Activated gamma-delta T cell treated with Interleukin-2 at 50 U/mL for 16 hours (primary cell): ENCODE results near the gene RAB32.

Experiments used
- DNase-seq: peaks from one replicate; pipeline ENCODE4 v3.0.0-alpha.2; 2020

The RAB32 gene

DNA sequence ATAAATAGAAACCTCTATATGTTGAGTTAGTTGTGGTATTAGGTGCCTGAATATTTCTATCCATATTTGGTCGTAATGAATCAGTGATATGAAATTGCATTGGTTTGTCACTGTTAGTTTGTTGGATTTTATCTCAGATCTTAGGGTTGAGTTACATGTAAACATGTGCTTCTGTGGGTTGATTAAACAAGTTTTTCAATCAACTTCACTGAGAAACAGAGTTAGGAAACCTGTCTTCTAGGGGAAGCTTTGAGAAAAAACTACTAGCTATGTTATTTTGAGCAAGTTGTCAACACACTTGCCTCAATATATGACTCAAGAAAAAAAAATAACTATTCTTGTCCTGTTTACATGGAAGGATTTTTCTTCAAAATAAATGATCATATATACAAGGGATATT is 40.3 kb downstream of the RAB32 start:
- DNase-seq: no peak

- no peak for DNase-seq
These were observed 43.8 kb downstream of the RAB32 start for GRCh38 chr6:146587459-146587858.

GRCh38 chr6:146590492-146590891 is 46.9 kb downstream of the RAB32 start:
- no peak for DNase-seq

GRCh38 chr6:146592451-146592850 is 48.8 kb downstream of the RAB32 start:
- no peak for DNase-seq

- DNase-seq: no peak
These were observed 50.4 kb downstream of the RAB32 start for GRCh38 chr6:146593986-146594385.

DNA sequence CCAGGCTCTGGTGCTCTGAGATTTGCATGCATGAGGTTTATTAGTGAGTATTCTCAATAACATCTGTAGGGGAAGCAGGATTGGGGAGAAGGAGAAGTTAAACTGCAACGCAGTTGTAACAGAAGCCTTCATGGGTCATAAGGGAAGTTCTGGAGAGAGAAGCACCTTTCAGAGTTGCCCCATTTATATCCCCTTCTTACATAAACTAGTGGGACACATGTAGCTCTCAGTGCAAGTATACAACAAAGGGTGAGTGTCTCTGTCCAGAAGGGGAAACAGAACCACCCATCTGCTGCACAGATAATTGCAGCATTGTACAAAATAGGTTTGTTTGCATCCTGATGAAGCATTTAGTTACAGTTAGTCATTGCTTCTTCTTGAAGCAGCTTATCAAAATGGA is 50.9 kb downstream of the RAB32 start:
- DNase-seq: no peak

- no peak for DNase-seq
These were observed 52.5 kb downstream of the RAB32 start for GRCh38 chr6:146595972-146596731.

GRCh38 chr6:146598772-146599405 is 55.3 kb downstream of the RAB32 start, which contains the start of gene ADGB:
TSS of gene ADGB (plus strand) at chr6:146598972. CDS start at chr6:146599041, 69 bp downstream.
- DNase-seq: no peak

DNA sequence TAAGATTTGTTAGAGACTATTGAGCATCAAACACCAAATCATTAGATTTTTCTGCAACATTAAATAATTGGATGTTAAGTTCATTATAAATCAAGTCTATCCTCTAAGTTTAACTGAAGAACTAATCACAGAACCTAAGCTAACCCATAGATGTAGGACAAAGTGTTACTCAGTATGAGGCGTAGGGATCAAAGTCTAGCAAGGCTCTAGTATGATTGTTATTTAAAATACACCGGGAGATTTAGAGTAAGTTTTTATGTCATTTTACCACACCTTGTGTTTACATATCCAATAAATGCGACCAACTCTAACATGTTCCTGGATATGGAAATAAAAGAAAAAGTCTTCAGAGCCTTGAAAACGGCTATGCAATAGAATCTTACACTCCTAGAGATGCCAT is 57.7 kb downstream of the RAB32 start:
- DNase-seq: no peak

DNA sequence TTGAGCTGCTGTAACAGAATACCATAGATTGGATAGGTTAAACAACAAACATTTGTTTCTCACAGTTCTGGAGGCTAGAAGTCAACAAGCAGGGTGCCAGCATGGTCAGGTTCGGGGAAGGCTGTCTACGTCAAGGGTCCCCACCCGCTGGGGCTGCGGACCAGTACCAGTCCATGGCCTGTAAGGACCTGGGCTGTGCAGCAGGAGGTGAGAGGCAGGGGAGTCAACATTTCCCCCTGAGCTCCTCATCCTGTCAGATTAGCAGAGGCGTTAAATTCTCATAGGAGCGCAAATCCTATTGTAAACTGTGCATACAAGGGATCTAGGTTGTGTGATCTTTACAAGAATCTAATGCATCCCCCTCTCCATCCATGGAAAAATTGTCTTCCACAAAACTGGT is 58.9 kb downstream of the RAB32 start:
- DNase-seq: no peak
